PC-3 (cell line): ENCODE results near the gene FBLIM1. TPM values are rescaled to one million over a fixed set of nuclear protein-coding genes. Genes with fewer than 3 reads are reported as not detected.
A peak's percentile ranks its signal among the peaks of the same experiment; 100 is the strongest.

Experiments used
- ATAC-seq: fragments of 200-7000 bp; cut with Tn5 transposase; 2 replicates; pipeline ENCODE4 v1.9.1; 2020; ENCODE audit warnings: mild to moderate bottlenecking, moderate library complexity
- BruUV-seq: library from RNA; stranded (reverse); fragments of 400-500 nt; replicated peaks from 2 replicates; lab custom pipeline; 2021; lab: Mats Ljungman, UMichigan
- CTCF ChIA-PET: fragments of 300-600 bp; sonication (Branson Sonifier 250); formaldehyde crosslinking; loops from one replicate; lab custom pipeline; 2022; ENCODE audit warnings: antibody characterized with exemption; lab: Charles Lee
- POLR2A ChIA-PET: fragments of 300-600 bp; sonication (Branson Sonifier 250); formaldehyde crosslinking; loops from one replicate; lab custom pipeline; 2022; ENCODE audit warnings: antibody characterized with exemption; ENCODE audit not compliant: unreplicated experiment; lab: Charles Lee
- DNase-seq: peaks from one replicate; pipeline ENCODE4 v3.0.0-alpha.2; 2015
- H2AFZ ChIP-seq: fragments of 300-600 bp; sonication (generic); 2 replicates; pipeline ENCODE4 v1.6.0; 2016; ENCODE audit warnings: antibody characterized with exemption, low read length
- H3F3A ChIP-seq: fragments of 300-600 bp; sonication (generic); one replicate; pipeline ENCODE4 v1.6.0; 2017; ENCODE audit warnings: antibody characterized with exemption, low read length, control low read depth, mild to moderate bottlenecking; ENCODE audit not compliant: unreplicated experiment
- H3K27ac ChIP-seq: fragments of 300-600 bp; sonication (generic); 2 replicates; pipeline ENCODE4 v1.5.1; 2016; ENCODE audit warnings: mild to moderate bottlenecking, low read length
- H3K27me3 ChIP-seq: fragments of 300-600 bp; sonication (generic); 2 replicates; pipeline ENCODE4 v1.6.1; 2016; ENCODE audit warnings: low read length, mixed read lengths
- H3K36me3 ChIP-seq: fragments of 300-600 bp; sonication (generic); 2 replicates; pipeline ENCODE4 v1.6.1; 2016; ENCODE audit warnings: low read depth, mixed run types, low read length, mixed read lengths
- H3K4me1 ChIP-seq: fragments of 300-600 bp; sonication (generic); 2 replicates; pipeline ENCODE4 v1.5.1; 2016; ENCODE audit warnings: low read length; ENCODE audit not compliant: insufficient read depth
- H3K4me2 ChIP-seq: fragments of 300-600 bp; sonication (generic); 2 replicates; pipeline ENCODE4 v1.6.0; 2016; ENCODE audit warnings: low read length
- H3K4me3 ChIP-seq: fragments of 300-600 bp; sonication (generic); 2 replicates; pipeline ENCODE4 v1.5.1; 2016; ENCODE audit warnings: mild to moderate bottlenecking, low read length, mixed read lengths
- H3K79me2 ChIP-seq: fragments of 300-600 bp; sonication (generic); 2 replicates; pipeline ENCODE4 v1.6.1; 2017; ENCODE audit warnings: low read length, mixed read lengths
- H3K9ac ChIP-seq: fragments of 300-600 bp; sonication (generic); 2 replicates; pipeline ENCODE4 v1.6.0; 2016; ENCODE audit warnings: mild to moderate bottlenecking, low read length
- H3K9me2 ChIP-seq: fragments of 300-600 bp; sonication (generic); replicated peaks from 2 replicates; pipeline ENCODE4 v1.6.1; 2016; ENCODE audit warnings: mixed run types, low read length, mixed read lengths
- H3K9me3 ChIP-seq: fragments of 300-600 bp; sonication (generic); 2 replicates; pipeline ENCODE4 v1.6.1; 2016; ENCODE audit warnings: low read length, mixed read lengths
- H4K20me1 ChIP-seq: fragments of 300-600 bp; sonication (generic); 2 replicates; pipeline ENCODE4 v1.6.1; 2016; ENCODE audit warnings: low read length, mixed read lengths
- CTCF ChIP-seq: fragments of 300-600 bp; sonication (generic); conservative IDR thresholded peaks from 2 replicates; pipeline ENCODE4 v1.5.1; 2017; ENCODE audit warnings: antibody characterized with exemption, low read depth, mild to moderate bottlenecking, low read length
- EZH2 ChIP-seq: fragments of 300-600 bp; sonication (generic); IDR thresholded peaks from one replicate; pipeline ENCODE4 v1.6.1; 2017; ENCODE audit warnings: antibody characterized with exemption, mild to moderate bottlenecking, low read length; ENCODE audit not compliant: unreplicated experiment
- EZH2phosphoT487 ChIP-seq: fragments of 300-600 bp; sonication (generic); IDR thresholded peaks from 2 replicates; pipeline ENCODE4 v1.6.1; 2018; ENCODE audit warnings: mild to moderate bottlenecking, antibody characterized with exemption, low read length, borderline replicate concordance
- intact Hi-C: fragments of 100-400 bp; cut with micrococcal nuclease; formaldehyde crosslinking; loops from 2 replicates; pipeline ENCODE4 v1.9.0; 2023
- total RNA-seq: library from RNA; depleted of rRNA; stranded (reverse); fragments of >200 nt; gene quantifications from 2 replicates; pipeline ENCODE4 v1.2.3, GENCODE V29; 2014

The FBLIM1 gene
- total RNA-seq, 1 experiment from 2014 or later = 74.1 TPM

DNA sequence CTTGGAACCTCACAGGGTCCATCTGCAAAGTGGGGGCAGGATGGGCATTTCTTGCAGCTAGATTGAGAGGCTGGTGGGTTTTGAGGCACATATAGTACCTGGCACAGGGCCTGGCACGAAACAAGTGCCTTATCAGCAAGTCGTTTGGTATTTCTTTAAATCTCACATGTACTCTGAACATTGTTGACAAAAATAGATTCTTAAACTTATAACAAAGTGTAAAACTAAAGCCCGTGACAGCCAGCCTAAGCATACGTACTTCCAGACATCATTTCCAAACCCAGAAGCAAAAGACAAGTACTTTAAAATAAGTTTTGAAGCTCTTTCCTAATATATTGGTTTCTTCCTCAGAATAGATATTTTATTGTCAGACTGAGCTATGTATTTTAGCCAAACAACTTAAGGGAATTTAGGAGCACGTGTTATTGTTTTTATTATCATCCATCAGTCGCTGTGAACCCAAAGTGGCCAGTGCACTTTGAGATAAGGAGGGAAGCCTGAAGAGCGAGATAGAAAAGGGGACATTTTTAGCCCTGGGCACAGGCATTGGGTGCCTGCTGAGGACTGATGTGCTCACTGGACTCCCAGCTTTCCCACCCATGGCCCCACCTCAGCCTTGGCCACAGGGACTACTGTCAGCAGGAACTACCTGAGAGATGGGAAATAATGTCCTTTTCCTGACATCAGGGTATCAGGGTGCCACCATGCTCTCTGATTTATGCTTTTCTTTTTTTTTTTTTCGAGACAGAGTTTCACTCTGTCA, 3.0 kb downstream of the FBLIM1 start:
- no peak for DNase-seq
- H3K4me1 ChIP-seq = peaks cover 55% of the 10 kb centered on the region
- H3K27ac ChIP-seq = peak overlapping the region; percentile 33; the same call in 1 of the 2 replicates
- POLR2A ChIA-PET = interaction anchor here (0.7 kb wide), 1 partner anchor 874 kb away, joined by 5 read pairs; no protein-coding TSS in a partner anchor
- no TSS peak for BruUV-seq
- H3K27me3 ChIP-seq = no peaks in the 10 kb centered on the region
- H2AFZ ChIP-seq = no peak overlapping the region
- H3K9me3 ChIP-seq = no peaks in the 10 kb centered on the region
- peaks cover 49% of the 10 kb centered on the region for H3K79me2 ChIP-seq
- H3F3A ChIP-seq = no peaks in the 10 kb centered on the region
- H3K4me3 ChIP-seq = no peak overlapping the region; the same call in 1 of the 2 replicates
- no peak overlapping the region for H3K9ac ChIP-seq
- no peaks in the 10 kb centered on the region for H4K20me1 ChIP-seq
- ATAC-seq = no peak
- CTCF ChIA-PET = no interaction called here
- no peaks in the 10 kb centered on the region for H3K36me3 ChIP-seq
- no peaks in the 10 kb centered on the region for H3K9me2 ChIP-seq
- TF ChIP-seq EZH2 (no peak), CTCF (no peak), EZH2phosphoT487 (no peak)
- intact Hi-C loops = no loop called here
- H3K4me2 ChIP-seq = peak overlapping the region; percentile 84

GRCh38 chr1:15762546-15762945, 4.0 kb downstream of the FBLIM1 start:
- CTCF ChIA-PET = no interaction called here
- Histone ChIP-seq H3K27me3 (no peaks in the 10 kb centered on the region), H3K4me2 (no peak overlapping the region), H4K20me1 (no peaks in the 10 kb centered on the region), H3K9me2 (no peaks in the 10 kb centered on the region), H3K36me3 (peaks cover 3% of the 10 kb centered on the region; the same call in 1 of the 2 replicates), H3K4me3 (no peak overlapping the region), H2AFZ (no peak overlapping the region), H3F3A (no peaks in the 10 kb centered on the region), H3K4me1 (peaks cover 48% of the 10 kb centered on the region), H3K27ac (no peak overlapping the region), H3K79me2 (peaks cover 49% of the 10 kb centered on the region), H3K9ac (no peak overlapping the region), H3K9me3 (no peaks in the 10 kb centered on the region)
- BruUV-seq = no TSS peak
- DNase-seq = no peak
- no peak for ATAC-seq
- POLR2A ChIA-PET = no interaction called here
- intact Hi-C loops = no loop called here
- TF ChIP-seq EZH2 = no peak
- no peak for TF ChIP-seq EZH2phosphoT487
- no peak for TF ChIP-seq CTCF

DNA sequence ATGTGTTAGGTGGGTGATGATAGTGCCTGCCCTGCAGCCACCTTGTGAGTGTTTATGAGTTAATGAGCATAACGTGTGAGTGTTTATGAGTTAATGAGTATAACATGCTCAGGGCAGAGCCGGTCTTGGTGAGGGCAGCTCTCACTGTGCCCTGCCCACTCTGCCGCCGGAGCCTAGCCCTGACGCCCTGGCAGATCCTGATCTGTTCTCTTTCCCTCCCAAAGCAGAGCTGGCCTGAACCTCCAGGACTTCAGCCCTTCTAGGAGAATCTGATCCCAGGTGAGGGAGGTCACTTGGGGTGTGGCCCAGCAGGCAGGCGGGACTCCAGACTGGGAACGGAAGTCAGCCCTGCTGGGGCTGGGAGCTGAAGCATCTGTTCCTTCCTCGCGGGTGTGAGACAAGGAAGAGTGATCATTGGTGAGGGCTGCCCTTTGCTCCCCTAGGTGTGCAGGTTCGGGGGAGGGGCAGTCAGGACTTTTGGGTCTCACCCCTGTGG, 5.7 kb downstream of the FBLIM1 start:
- H3K4me3 ChIP-seq = no peak overlapping the region
- TF ChIP-seq EZH2phosphoT487 = no peak
- TF ChIP-seq EZH2 = no peak
- TF ChIP-seq CTCF = no peak
- peaks cover 44% of the 10 kb centered on the region for H3K79me2 ChIP-seq
- ATAC-seq (no peak), DNase-seq (no peak)
- H3K36me3 ChIP-seq = peaks cover 15% of the 10 kb centered on the region
- H4K20me1 ChIP-seq = no peaks in the 10 kb centered on the region
- POLR2A ChIA-PET = no interaction called here
- H2AFZ ChIP-seq = no peak overlapping the region
- intact Hi-C loops = no loop called here
- H3K9ac ChIP-seq = no peak overlapping the region
- H3K4me2 ChIP-seq = no peak overlapping the region
- no peaks in the 10 kb centered on the region for H3K9me3 ChIP-seq
- CTCF ChIA-PET = no interaction called here
- no TSS peak for BruUV-seq
- H3K4me1 ChIP-seq = peaks cover 41% of the 10 kb centered on the region
- no peaks in the 10 kb centered on the region for H3K9me2 ChIP-seq
- no peaks in the 10 kb centered on the region for H3F3A ChIP-seq
- H3K27me3 ChIP-seq = no peaks in the 10 kb centered on the region
- no peak overlapping the region for H3K27ac ChIP-seq
